ENCODE data around the gene MYL10. TPM values are rescaled to one million over a fixed set of nuclear protein-coding genes. Genes with fewer than 3 reads are reported as not detected.

The MYL10 gene
- total RNA-seq, 1 experiment from 2014 or later = not detected

GRCh38 chr7:101572156-101572555 lies 56.9 kb downstream of the MYL10 start (continued):
- no peak for TF ChIP-seq TCF7L2 (IDR thresholded peaks at IDR 0.05; ENCODE audit: borderline replicate concordance, extremely low read depth, insufficient read depth, insufficient read length)

GRCh38 chr7:101567230-101567629 lies 61.9 kb downstream of the MYL10 start:
- POLR2A ChIA-PET = no interaction called here
- Histone ChIP-seq H3K36me3 (ENCODE audit: control insufficient read depth in 1 of 2, insufficient read depth in 2 of 2, low read length in 2 of 2) (no peaks in the 10 kb centered on the region), H3K4me2 (ENCODE audit: low read length) (no peak overlapping the region), H3K4me1 (ENCODE audit: control insufficient read depth in 1 of 2, insufficient read depth in 2 of 2, low read length in 2 of 2) (peaks cover 16 to 21% of the 10 kb centered on the region in 2 experiments; a peak in 3 of 4 replicates), H3K9me2 (ENCODE audit: insufficient read depth) (no peaks in the 10 kb centered on the region), H4K20me1 (ENCODE audit: insufficient read depth) (no peaks in the 10 kb centered on the region), H3K27ac (ENCODE audit: low read depth, low read length) (no peak overlapping the region), H3K9ac (ENCODE audit: low read length) (no peak overlapping the region), H3K27me3 (ENCODE audit: insufficient read depth, low read length) (no peaks in the 10 kb centered on the region), H3K79me2 (ENCODE audit: insufficient read depth, low read length) (no peaks in the 10 kb centered on the region), H3K9me3 (ENCODE audit: control insufficient read depth in 1 of 2, insufficient read depth in 1 of 2, low read depth in 1 of 2, low read length in 2 of 2) (no peaks in the 10 kb centered on the region), H3K4me3 (replicated peaks in 1 of 2; ENCODE audit: low read depth in 1 of 2, low read length in 2 of 2) (no peak overlapping the region), H2AFZ (ENCODE audit: low read depth, low read length, poor library complexity, severe bottlenecking) (no peak overlapping the region)
- CTCF ChIA-PET = no interaction called here
- no TSS peak for BruUV-seq (replicated peaks)
- intact Hi-C loops (cut with micrococcal nuclease) = no loop called here
- DNase-seq (ENCODE audit: low read depth, low spot score) = no peak
- RAD21 ChIA-PET (ENCODE audit: low non-redundant PET in 1 of 2, low total read pairs in 2 of 2, uncharacterized antibody in 2 of 2, unreplicated experiment in 2 of 2) = no interaction called here
- no peak for ATAC-seq
- TF ChIP-seq REST (IDR thresholded peaks at IDR 0.05; ENCODE audit: low read depth) (no peak), ATF3 (IDR thresholded peaks at IDR 0.05) (no peak), CTCF (IDR thresholded peaks at IDR 0.05 in 2 of 3, conservative IDR thresholded peaks at IDR 0.05 in 1 of 3; ENCODE audit: borderline replicate concordance in 1 of 3, insufficient read depth in 1 of 3, low read depth in 2 of 3, low read length in 2 of 3) (no peak), EZH2 (IDR thresholded peaks at IDR 0.05) (no peak), EGR1 (IDR thresholded peaks at IDR 0.05; ENCODE audit: low read depth) (no peak), SIN3A (IDR thresholded peaks at IDR 0.05; ENCODE audit: low read depth) (no peak), POLR2A (IDR thresholded peaks at IDR 0.05; ENCODE audit: borderline replicate concordance, extremely low read depth, insufficient read depth, insufficient read length) (no peak), EZH2phosphoT487 (IDR thresholded peaks at IDR 0.05; ENCODE audit: borderline replicate concordance) (no peak), POLR2AphosphoS5 (IDR thresholded peaks at IDR 0.05; ENCODE audit: low read depth, low read length) (no peak), YY1 (IDR thresholded peaks at IDR 0.05; ENCODE audit: extremely low read depth, insufficient replicate concordance, low read depth, low read length) (no peak), CEBPB (IDR thresholded peaks at IDR 0.05; ENCODE audit: low read depth) (no peak), FOSL1 (IDR thresholded peaks at IDR 0.05; ENCODE audit: low read depth) (no peak)
